ENCODE data around the gene PSMD13. TPM values are rescaled to one million over a fixed set of nuclear protein-coding genes. Genes with fewer than 3 reads are reported as not detected.

Gene PSMD13
- total and polyA plus RNA-seq, 2 of the 4 experiments (the other 2 are of a cell fraction): 177 to 217 TPM

DNA sequence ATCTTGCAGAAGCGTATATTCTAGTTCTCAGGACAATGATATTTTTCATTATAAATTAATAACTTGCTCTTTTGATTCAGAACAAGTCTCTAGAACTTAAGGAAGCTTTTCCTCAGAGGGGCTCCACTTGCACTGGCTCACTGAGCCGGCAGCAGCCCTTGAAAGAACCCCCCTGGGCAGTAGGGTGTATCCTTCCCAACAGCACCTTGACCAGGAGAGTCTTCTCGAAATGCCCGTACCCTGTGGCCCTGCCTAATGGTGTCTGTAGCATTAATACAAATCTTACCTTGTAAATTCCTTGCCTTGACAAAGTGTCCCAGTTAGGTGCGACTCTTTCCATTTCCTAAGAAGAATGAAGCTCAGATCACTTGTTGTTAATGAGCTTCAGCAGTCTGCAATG, 13.5 kb downstream of the PSMD13 start:
- BruUV-seq (replicated peaks): no TSS peak
- Histone ChIP-seq H3K27ac (ENCODE audit: insufficient read depth, low read length) (no peak overlapping the region), H3K23ac (ENCODE audit: low read depth, low read length) (no peak overlapping the region), H2AFZ (replicated peaks; ENCODE audit: low read length, poor library complexity) (no peak overlapping the region), H2BK5ac (ENCODE audit: low read depth, low read length, poor library complexity, severe bottlenecking) (no peak overlapping the region), H2BK120ac (ENCODE audit: low read depth, low read length) (no peak overlapping the region), H3K36me3 (ENCODE audit: control insufficient read depth, insufficient read depth, low read length) (peaks cover 53% of the 10 kb centered on the region), H3K4me2 (ENCODE audit: low read depth, low read length) (no peak overlapping the region), H3K27me3 (ENCODE audit: control insufficient read depth, insufficient read depth, low read length) (no peaks in the 10 kb centered on the region), H3K9me1 (ENCODE audit: insufficient read depth, low read length) (no peaks in the 10 kb centered on the region), H4K5ac (ENCODE audit: low read depth, low read length) (no peak overlapping the region), H2AK5ac (ENCODE audit: low read depth, low read length) (no peak overlapping the region), H3K4me1 (ENCODE audit: control insufficient read depth, insufficient read depth, low read length) (no peaks in the 10 kb centered on the region), H4K8ac (ENCODE audit: low read depth in 2 of 2, low read length in 2 of 2) (no peak overlapping the region), H3K14ac (replicated peaks; ENCODE audit: low read depth, low read length) (no peak overlapping the region), H3K79me1 (ENCODE audit: low read depth in 1 of 2, low read length in 2 of 2) (peaks cover 5 to 12% of the 10 kb centered on the region in 2 experiments; a peak in 3 of 4 replicates), H3K18ac (ENCODE audit: low read depth, low read length) (no peak overlapping the region), H3K4ac (ENCODE audit: low read depth, low read length) (no peak overlapping the region), H2BK15ac (ENCODE audit: low read depth, low read length) (no peak overlapping the region), H3K9me3 (ENCODE audit: control insufficient read depth, insufficient read depth, low read length) (no peaks in the 10 kb centered on the region), H3K4me3 (ENCODE audit: insufficient read depth, low read depth, low read length) (no peak overlapping the region), H4K91ac (ENCODE audit: insufficient read depth, low read depth, low read length) (no peak overlapping the region), H3K9ac (ENCODE audit: low read depth, low read length) (no peak overlapping the region), H3K56ac (ENCODE audit: extremely low read depth, insufficient read depth, low read length) (no peak overlapping the region), H2BK20ac (ENCODE audit: low read depth, low read length) (no peak overlapping the region), H4K20me1 (ENCODE audit: insufficient read depth, low read length) (peaks cover 3% of the 10 kb centered on the region; the same call in 1 of the 2 replicates), H2AK9ac (replicated peaks; ENCODE audit: low read depth, low read length, poor library complexity) (no peak overlapping the region)
- WGBS, 2 experiments (ENCODE audit: extremely low coverage in 2 of 2, insufficient read length in 1 of 2): no CpG with 5 or more reads among the region's 5 CpGs
- POLR2A ChIA-PET (ENCODE audit: unreplicated experiment): interaction anchor here (0.6 kb wide), 1 partner anchor 157 kb away, joined by 3 read pairs; no protein-coding TSS in a partner anchor
- in situ Hi-C loops (cut with MboI; ENCODE audit: low sequenced_read_pairs): no loop called here
- no peak for DNase-seq
- ATAC-seq (ENCODE audit: low read depth): no peak
- dilution Hi-C loops (cut with HindIII; ENCODE audit: low sequenced_read_pairs, unreplicated experiment): no loop called here
- TF ChIP-seq MAFK (IDR thresholded peaks at IDR 0.05; ENCODE audit: low read depth, low read length): no peak
- no peak for TF ChIP-seq RFX5 (IDR thresholded peaks at IDR 0.05; ENCODE audit: low read depth, low read length)
- no peak for TF ChIP-seq CEBPB (IDR thresholded peaks at IDR 0.05; ENCODE audit: low read depth, low read length)
- no peak for TF ChIP-seq POLR2A (IDR thresholded peaks at IDR 0.05; ENCODE audit: low read depth, low read length)
- TF ChIP-seq FOS (IDR thresholded peaks at IDR 0.05; ENCODE audit: low read depth, low read length): no peak
- TF ChIP-seq, protein P1, sequence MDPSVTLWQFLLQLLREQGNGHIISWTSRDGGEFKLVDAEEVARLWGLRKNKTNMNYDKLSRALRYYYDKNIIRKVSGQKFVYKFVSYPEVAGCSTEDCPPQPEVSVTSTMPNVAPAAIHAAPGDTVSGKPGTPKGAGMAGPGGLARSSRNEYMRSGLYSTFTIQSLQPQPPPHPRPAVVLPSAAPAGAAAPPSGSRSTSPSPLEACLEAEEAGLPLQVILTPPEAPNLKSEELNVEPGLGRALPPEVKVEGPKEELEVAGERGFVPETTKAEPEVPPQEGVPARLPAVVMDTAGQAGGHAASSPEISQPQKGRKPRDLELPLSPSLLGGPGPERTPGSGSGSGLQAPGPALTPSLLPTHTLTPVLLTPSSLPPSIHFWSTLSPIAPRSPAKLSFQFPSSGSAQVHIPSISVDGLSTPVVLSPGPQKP (IDR thresholded peaks at IDR 0.05; ENCODE audit: borderline replicate concordance, low read depth, low read length): no peak
- TF ChIP-seq CHD1 (IDR thresholded peaks at IDR 0.05; ENCODE audit: low read depth, low read length): no peak
- TF ChIP-seq RCOR1 (IDR thresholded peaks at IDR 0.05; ENCODE audit: insufficient replicate concordance, low read length): no peak
- TF ChIP-seq MAZ (IDR thresholded peaks at IDR 0.05; ENCODE audit: borderline replicate concordance, low read depth, low read length): no peak
- CTCF ChIA-PET: interaction anchor here (0.9 to 1.4 kb wide), 5 partner anchors 9 to 112 kb away, joined by 3 to 10 read pairs (median 4); no protein-coding TSS in a partner anchor
- intact Hi-C loops (cut with micrococcal nuclease): loop anchor here (2.0 kb wide), 1 partner anchor 113 kb away; no protein-coding TSS in a partner anchor
